Measurements from ENCODE around the gene FAM120AOS. TPM values are rescaled to one million over a fixed set of nuclear protein-coding genes. Genes with fewer than 3 reads are reported as not detected.
A peak's percentile ranks its signal among the peaks of the same experiment; 100 is the strongest.

Gene FAM120AOS
- 27.9 and 30.4 TPM in 2 replicates for total RNA-seq

DNA sequence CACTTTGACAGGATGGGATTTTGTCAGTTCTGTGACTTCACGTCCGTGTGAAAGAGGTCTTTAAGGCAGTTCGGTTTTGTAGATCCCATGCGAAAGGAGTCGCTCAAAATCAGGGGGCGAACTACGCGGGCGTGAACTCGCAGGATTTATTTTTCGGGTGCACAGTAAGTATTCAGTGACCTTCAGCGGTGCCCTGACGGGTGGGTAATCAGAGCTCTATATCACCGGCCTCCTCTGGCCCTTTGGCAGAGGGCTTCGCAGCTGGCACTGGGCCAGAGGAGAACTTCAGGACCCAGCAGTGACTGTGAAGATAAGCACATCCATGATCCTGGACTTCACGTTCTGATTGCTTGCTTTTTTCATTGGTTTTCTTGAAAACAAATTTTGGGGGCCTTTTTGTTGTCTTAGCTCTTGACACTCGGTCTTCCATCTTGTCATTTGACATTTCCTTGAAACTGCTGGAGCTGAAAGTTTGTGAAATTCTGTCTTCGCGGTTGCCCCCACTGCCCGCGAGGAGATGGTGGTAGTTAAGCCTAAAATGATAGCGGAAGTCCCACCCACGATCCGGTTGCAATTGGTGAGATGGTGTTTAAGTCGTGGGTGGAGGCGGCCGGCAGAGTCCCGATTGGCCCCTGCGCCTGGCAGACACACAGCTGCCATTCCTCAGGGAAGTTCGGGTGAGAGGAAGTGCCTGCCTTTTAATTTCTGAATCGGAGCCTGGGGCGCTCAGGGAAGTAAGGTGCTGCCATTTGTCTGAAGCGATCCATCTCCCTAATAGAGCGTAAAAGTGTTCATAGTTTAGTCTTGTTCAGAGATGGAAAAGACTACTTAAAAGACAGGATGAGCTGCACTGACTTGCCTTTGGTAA is at the start of gene FAM120AOS:
Gene FAM120AOS (minus strand): TSS at position 535 of the 868 bp plus-strand sequence. CDS start 872 bp downstream, outside the sequence.
- DNase-seq (ENCODE audit: extremely low read depth, low read depth, low spot score): peak; percentile 81

DNA sequence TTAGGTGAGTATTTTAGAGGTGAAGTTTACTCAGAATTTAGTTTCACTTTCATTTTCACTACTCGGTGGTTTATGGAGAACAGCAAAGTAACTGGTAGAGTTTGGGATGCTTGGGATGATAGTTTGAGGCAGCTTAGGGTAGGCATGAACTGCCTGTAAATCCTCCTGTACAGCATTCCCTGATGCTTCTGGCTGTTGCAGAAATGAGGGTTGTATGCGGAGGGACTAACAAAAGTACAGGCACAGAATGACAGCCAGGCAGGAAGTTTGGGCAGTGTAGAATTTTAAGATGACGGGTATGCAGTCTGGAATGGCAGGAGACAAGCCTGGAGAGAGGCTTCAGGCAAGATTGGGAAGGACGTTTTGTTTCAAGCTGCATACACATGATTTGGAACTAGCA is 48.0 kb upstream of the FAM120AOS start:
- DNase-seq (ENCODE audit: extremely low read depth, low read depth, low spot score): no peak

DNA sequence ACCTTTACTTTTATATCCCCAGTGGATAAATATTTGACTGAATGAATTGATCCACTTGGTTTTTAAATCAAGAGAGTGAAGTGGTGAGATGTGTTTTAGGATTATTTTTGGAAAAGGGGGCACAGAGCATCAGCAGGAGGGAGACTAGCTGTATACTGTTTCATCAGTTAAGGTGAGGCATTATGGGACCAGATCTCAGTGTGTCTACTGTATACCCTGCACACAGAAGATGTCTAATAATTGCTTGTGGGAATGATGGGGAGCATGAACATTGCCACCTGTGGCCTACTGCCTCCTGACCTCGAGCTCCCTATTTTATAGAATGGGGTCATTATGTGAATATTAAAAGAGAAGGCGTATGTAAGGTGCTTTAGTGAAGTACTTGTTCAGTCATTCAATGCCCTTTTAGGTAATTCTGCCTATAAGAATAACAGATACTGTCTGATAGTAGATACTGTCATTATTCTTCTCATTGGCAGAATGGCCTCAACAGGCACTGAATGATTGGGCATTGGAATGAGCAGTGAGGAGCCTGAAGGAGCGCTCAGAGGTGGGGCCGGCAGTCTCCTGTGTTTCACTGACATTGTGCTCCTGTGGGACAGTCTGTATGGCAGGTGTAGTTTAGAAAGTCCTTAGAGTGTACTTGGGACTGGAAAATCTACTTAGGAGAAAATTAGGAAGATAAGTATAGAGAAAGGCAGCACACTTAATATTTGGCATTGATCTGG is 47.4 kb upstream of the FAM120AOS start:
- DNase-seq (ENCODE audit: extremely low read depth, low read depth, low spot score): no peak

DNA sequence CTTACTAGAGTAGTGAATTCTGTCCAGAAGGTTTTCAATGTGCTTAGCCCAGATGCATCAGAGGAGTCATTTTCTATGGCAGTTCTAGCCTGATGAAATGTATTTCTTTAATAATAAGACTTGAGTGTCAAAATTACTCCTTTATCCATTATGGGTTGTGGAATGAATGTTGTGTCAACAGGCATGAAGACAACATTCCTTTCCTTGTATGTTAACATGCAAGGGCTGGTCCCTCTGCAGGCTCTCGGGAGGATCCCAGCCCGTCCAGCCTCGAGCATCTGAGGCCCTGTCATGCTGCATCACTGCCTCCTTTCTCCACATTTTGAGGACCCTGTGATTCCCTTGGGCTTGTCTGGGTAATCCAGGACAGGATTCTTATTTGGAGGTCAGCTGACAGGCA is 42.9 kb upstream of the FAM120AOS start:
- DNase-seq (ENCODE audit: extremely low read depth, low read depth, low spot score): no peak

DNA sequence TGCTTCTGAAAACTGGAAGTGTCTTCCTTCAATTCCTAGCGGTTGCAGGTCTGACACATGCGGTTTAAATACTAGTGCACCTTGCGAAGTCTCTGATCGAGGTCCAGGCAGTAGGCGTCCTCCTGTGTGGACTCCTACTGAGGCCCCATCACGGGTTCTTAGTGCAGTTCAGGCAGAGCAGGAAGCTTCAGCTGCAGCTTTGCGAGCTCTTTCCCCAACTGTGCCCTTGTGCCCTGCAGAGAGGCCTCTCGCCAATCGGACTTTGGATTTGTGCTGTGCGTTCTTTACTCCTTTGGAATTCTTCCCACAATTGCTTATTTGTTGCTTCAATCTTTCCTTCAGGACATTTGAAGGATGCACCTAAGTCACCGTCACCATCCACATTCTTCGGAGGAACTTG is 40.6 kb upstream of the FAM120AOS start:
- DNase-seq (ENCODE audit: extremely low read depth, low read depth, low spot score): no peak

DNA sequence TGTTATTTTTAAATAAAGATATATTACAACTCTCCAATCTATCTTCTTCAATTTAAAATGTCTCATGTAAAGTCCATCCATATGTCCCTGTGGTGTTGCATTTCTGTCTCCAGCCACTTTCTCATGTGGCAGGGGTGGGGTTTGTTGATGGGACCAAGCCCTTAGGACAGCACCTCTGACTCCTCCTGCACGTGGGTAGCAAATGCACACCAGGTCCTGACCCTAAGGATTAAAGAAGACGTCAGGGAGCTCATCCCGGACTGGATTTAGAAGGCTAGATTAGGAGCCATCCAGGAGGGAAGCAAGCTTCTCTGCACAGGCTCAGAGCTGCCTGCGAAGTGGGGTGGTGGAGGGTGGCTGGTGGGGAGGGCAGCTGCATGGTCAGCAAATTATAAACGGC is 38.9 kb upstream of the FAM120AOS start:
- DNase-seq (ENCODE audit: extremely low read depth, low read depth, low spot score): no peak

DNA sequence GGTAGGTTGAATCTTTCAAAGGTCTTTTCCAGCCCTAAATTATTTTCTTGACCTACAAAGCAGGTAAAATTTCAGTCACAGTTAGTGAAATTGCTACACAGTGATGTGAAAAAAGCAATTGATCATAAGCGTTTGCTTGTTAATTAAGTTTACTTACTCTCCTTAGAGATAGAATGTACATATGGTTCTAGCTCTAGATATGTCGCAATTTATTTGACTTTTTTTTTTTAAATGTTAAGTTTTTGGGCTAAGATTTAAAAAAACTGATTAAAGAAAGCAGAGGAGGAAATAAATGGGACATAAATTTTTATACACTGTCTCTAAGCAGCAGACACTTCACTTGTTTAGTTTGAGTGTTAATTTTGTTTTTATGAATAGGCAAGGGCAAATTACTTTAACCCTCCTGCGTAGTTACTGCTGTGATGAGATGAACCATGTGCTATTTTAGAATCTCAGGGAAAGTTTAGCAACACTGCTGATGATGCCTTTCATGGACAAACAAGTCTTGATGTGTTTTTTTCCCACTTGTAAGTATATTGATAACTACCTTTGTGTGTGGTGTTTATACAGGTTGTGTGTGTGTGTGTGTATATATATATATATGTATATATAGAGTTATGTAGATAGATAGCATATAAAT is 38.3 kb upstream of the FAM120AOS start:
- no peak for DNase-seq (ENCODE audit: extremely low read depth, low read depth, low spot score)

DNA sequence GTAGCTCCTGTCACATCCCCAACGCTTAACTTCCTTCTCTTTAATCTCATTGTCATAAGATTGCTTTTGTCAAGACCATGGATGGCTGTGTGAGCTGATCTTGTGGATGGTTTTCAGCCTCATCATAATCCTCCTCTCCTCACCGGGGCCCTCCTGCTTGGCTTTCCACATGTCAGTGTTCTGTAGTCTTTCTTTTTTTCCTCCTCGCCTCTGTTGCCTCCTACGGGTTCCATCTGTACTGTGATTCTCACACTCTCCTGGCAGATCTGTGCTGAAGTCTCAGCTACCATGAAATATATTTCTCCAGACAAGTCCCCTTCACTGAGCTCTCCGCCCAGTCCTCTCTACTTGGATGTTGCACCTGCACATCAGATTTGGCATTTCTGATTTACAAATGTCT is 34.9 kb upstream of the FAM120AOS start:
- no peak for DNase-seq (ENCODE audit: extremely low read depth, low read depth, low spot score)

DNA sequence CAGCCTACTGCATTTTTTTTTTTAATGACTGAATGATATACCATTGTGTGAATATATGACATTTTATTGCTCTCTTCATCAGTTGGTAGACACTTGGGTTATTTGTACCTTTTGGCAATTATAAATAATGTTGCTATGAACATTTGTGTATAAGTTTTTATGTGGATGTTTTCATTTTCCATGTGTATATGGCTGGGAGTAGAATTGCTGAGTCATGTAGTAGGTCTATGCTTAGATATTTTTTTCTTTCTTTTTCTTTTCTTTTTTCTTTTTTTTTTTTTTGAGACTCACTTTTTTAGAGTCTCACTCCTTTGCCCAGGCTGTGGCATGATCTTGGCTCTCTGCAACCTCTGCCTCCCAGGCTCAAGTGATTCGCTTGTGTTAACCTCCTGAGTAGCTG is 32.9 kb upstream of the FAM120AOS start:
- DNase-seq (ENCODE audit: extremely low read depth, low read depth, low spot score): no peak

DNA sequence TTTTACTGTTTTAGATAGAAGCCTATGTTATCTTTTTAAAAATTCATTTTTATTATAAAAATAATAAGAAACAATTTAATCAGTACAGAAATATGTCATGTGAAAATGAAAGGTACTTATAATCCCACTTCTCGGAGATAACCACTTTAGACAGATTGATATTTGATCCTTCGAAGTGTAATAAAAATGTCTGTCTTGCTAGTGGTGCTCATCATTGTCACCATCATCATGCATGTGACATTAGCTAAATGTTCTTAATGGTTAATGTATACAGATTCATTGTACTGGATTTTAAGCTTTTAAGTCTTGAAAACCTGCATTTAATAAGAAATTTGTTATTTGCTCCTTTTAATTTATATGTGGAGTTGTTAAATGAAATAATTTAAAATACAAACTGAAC is 30.1 kb upstream of the FAM120AOS start:
- DNase-seq (ENCODE audit: extremely low read depth, low read depth, low spot score): no peak

DNA sequence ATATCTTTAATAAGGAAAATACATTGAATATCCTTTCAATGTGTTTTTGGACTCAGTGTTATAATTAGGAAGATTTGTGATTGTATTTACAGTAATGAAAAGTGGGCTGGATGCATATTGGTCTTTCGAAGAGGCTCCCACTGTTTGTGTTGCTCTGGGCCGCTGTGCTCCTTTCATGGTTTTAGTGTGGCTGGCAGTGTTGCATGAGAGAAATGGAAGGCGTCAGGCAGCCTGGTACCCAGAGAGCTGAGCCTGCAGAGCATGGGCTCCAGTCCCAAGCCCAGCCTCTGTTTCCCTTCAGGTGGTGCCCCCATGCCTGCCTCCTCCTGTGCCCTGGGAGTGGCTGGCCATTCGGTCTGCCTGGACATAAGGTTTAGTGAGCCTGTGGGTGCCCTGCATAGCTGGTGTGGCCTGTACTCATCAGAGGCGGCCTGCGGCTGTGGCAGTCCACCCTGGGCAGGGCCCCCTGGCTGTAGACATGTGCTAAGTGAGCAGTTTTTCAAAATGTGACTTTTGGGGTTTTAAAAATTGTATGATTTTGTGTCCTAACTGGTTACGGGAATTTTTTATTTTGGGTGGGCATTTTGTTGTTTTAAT is 27.4 kb upstream of the FAM120AOS start:
- no peak for DNase-seq (ENCODE audit: extremely low read depth, low read depth, low spot score)

DNA sequence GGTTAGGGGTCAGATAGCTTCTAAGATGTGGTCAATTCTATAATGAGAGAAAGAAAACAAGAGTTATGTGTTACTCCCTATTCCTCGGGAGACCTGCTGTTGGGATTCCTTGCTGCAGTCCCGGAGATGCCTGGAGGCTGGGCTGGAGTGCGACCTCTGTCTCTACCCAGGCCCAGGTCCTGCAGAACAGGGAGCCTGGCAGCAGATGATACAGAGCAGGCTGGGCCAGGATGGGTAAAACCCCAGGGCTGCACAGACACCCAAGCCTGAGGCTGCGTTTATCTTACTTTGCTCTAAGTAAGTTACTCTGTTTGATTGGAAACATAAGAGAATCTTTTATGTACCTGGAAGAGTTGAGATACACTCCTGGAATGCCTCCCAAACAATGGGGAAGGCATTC is 26.9 kb upstream of the FAM120AOS start:
- no peak for DNase-seq (ENCODE audit: extremely low read depth, low read depth, low spot score)

DNA sequence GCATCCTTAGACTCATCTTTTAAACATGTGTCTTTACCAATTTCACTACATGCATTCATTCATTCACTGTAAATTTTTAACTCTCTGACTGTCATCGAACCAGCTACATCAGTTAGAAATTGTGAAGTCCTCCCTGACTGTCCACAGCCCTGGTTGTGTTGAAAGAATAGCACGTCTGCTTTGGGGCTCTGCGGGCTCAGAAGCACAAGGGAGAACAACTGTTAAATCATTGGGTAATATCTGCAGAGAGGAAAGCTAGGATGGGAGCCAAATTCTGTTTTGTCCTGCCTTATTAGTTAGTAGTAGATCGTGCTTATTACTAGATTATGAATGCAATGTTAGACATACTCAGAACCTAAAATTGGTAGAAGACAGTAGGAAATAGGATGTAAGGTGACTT is 26.3 kb upstream of the FAM120AOS start:
- no peak for DNase-seq (ENCODE audit: extremely low read depth, low read depth, low spot score)

DNA sequence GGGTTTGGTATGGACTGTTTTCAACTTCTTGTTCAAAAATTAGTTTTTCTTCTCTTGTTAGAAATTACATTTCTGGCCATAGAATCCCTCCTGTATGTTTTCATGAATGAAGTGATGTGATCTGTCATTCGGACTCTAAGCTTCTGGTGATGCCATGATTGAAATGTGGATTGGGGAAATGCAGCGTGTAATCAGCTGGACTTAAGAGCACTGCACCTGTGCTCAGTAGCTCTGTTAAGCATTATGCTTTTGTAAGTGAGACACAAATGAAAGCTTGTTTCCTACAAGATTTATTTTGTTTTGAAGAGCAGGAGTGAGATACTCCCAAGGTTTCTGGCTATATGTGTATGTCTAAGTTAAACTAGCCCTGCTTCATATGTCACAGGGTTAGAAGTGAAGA is 24.0 kb upstream of the FAM120AOS start:
- DNase-seq (ENCODE audit: extremely low read depth, low read depth, low spot score): no peak

DNA sequence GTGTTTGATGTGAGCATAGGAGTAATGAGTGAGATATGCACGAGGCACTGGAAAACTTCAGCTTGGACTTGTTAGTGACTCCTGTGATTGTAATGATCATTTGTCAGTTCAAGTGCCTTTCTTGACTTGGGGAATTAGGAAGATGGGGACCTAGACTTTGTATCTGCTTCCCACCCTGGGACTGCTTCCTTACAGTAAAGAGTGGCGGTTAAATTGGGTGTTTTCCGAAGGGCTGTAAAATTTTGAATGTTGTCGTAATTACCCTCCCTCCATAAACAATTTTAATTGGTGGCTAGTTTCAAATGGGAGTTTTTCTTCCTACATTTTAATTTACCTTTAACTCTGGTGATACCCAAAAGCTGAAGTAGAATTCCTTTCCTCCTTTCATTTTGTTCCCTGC is 23.5 kb upstream of the FAM120AOS start:
- DNase-seq (ENCODE audit: extremely low read depth, low read depth, low spot score): no peak

DNA sequence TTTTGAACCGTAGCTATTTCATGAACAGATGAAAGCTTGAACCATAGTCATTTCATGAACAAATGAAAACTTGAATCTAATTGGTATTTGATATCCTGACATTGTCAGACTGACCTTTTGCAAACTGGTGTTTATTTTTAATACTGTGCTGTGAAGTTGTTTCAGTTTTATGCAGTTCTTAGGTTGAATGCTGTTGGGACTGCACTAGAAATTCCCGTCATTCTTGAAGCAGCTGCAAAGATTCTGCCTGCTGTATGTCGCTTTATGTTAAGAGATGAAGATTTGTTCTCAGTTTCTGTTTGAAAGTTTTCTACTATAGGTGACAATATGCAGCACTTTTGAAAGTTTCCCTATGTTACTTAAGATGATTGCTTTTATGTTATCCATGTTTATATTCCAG is 22.5 kb upstream of the FAM120AOS start:
- DNase-seq (ENCODE audit: extremely low read depth, low read depth, low spot score): no peak

DNA sequence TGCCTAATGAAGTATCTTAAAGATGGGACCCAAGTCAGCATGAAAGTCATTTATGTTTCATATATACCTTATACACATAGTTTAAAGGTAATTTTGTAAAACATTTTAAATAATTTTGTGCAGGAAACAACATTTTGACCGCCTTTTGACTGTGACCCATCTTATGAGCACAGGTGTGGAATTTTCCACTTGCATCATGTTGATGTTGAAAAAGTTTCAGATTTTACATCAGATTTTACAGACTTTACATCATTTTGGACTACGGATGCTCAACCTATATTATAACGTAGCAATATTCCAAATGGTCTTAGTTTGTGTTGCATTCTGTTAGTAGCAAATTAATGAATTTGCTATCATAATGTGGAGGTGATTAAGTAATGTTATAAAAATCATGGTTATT is 21.7 kb upstream of the FAM120AOS start:
- DNase-seq (ENCODE audit: extremely low read depth, low read depth, low spot score): no peak

DNA sequence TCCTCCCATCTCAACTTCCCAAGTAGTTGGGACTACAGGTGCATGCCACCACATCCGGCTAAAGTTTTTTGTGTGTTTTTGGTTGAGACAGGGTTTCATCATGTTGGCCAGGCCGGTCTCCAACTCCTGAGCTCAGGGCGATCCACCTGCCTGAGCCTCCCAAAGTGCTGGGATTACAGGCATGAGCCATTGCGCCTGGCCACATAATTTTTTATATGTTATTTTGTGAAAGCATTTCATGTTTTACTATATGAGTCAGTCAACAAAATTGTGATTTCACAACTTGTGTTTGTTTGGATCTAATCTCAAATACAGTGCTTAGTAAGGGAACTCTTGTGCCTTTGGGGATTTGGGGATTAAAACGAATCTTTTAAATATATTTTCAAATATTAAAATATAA is 20.0 kb upstream of the FAM120AOS start:
- DNase-seq (ENCODE audit: extremely low read depth, low read depth, low spot score): no peak

DNA sequence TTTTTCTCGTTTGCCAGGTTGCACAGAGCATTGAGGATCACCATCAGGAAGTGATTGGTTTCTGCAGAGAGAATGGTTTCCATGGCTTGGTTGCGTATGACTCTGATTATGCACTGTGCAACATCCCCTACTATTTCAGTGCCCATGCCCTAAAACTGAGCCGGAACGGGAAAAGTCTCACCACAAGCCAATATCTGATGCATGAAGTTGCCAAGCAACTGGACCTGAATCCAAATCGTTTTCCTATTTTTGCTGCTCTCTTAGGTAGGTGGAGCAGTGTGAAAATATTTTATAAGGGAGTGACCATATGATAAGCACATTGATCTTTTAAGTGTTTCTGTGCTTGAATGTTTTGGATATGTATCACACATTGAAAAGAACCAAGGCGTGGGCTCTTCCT is 17.7 kb upstream of the FAM120AOS start:
- DNase-seq (ENCODE audit: extremely low read depth, low read depth, low spot score): no peak

DNA sequence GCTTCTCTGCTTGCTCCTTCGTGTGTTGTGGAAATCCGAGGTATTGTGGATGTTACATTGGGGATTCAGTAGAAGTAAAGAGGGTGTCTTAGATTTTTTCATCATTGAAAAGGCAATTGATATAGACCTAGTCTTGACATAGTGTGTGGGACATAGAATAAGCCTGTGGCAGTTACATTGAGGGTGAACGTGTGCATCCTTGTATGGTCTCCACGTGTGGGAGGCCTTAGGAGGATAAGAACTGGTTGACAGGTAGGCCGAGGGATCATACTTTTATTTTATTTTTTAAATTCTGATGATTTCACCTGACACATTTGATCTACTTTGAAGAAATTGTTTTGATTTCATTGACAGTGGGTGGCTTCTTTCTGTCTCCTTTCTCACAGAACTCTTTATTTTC is 17.0 kb upstream of the FAM120AOS start:
- DNase-seq (ENCODE audit: extremely low read depth, low read depth, low spot score): no peak

DNA sequence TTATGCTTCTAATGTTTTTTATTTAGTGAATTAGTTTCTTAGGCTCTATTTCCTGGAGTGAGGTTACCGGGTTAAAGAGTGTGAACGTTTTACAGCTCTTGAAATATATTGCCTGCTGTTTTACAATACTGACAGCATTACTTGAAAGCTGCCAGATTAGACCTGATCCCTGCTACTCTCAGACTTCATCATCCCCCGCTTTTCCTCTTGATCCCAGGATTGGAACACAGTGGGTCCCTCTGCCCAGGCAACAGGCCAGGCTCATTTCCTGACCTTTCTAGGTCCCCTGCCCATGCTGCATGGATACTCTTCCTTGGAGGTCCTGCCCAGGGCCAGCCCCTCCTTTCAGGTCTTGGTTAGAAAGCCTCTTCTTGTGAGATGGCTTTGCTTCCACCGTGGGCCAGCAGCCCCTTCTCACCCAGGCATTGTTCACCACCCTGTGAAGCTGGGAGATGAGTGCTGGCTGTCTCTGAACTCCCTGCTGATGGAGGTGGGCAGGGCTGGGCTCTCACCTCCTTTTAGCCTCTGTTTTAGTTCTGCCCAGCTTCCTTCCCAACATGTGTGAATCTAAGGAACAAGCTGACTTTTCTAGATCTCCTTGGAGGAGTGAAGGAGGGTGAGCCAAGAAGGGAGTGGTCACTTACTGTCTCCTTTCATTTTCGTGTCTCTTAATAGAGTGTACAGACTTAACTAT is 15.5 kb upstream of the FAM120AOS start:
- no peak for DNase-seq (ENCODE audit: extremely low read depth, low read depth, low spot score)

All from glomerular endothelial cell (primary cell).